HFFc6 (cell line): ENCODE measurements around the gene SLC49A3. TPM values are rescaled to one million over a fixed set of nuclear protein-coding genes. Genes with fewer than 3 reads are reported as not detected.

Experiments
- DNase-seq: peaks from one replicate; pipeline ENCODE4 v3.0.0-alpha.2; 2018
- H3K27ac Mint-ChIP-seq: 2 replicates; pipeline ENCODE4 v1.8.0; 2020; ENCODE audit warnings: mild to moderate bottlenecking, mixed read lengths
- H3K27me3 Mint-ChIP-seq: 2 replicates; pipeline ENCODE4 v1.8.0; 2021; ENCODE audit warnings: mild to moderate bottlenecking, moderate library complexity, mixed read lengths; ENCODE audit not compliant: insufficient read depth
- H3K36me3 Mint-ChIP-seq: 2 replicates; pipeline ENCODE4 v1.8.0; 2021; ENCODE audit warnings: low read depth, mixed read lengths
- H3K4me1 Mint-ChIP-seq: 2 replicates; pipeline ENCODE4 v1.8.0; 2020; ENCODE audit warnings: low read depth, mixed read lengths
- H3K4me3 Mint-ChIP-seq: 2 replicates; pipeline ENCODE4 v1.8.0; 2020; ENCODE audit warnings: mild to moderate bottlenecking, moderate library complexity, mixed read lengths
- H3K9me3 Mint-ChIP-seq: 2 replicates; pipeline ENCODE4 v1.8.0; 2020; ENCODE audit warnings: mild to moderate bottlenecking, mixed read lengths
- total RNA-seq, 6 experiments: library from RNA; stranded (reverse); fragmentation: NEBNext Ultra II Directional; extraction: Animal tissue kit (Norgen Biotek cat#: 25700); gene quantifications; 2 replicates in 1 of 6; 3 replicates in 5 of 6; pipeline ENCODE4 v1.2.3, GENCODE V29; 2021
- TF ChIP-seq, protein P1 (sequence below): fragments of 200-600 bp; sonication (generic); IDR thresholded peaks from 2 replicates; pipeline ENCODE4 v1.5.0; 2021; ENCODE audit warnings: antibody characterized with exemption, mild to moderate bottlenecking

The SLC49A3 gene
- total RNA-seq, 6 experiments from 2014 or later = 0.13 to 0.62 (median 0.21) TPM; not detected in 1

DNA sequence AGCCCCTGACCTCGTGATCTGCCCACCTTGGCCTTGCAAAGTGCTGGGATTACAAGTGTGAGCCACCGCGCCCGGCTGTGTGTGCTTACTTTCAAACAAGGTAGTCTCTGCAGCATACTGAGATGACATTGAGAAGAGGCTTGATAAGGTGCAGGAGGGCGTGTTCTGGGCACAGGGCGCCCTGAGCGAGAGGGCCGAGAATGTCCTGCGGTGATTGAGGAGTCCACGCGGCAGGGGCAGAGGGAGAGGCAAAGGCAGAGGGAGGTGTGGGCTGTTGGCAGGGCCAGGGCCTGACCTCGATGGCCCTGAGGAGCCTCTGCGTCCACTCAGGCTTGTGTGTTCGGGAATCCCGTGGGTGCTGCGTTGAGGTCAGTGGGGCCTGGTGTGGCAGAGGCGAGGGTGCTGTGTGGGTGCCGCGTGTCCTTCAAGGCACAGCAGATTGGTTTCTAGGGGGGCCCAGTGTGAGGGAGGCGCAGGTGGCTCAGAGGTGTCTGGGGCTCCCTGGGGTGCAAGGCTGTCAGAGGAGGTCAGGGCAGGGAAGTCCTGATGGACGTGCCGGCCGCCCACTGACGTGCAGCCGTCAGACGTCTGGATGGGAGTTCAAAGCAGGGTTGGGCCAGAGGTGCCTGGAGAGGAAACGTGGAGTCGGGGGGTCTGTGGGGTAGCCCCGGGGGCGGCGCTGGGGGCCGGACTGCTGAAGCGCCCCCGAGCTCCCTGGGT, 28.8 kb upstream of the SLC49A3 start:
- Mint-ChIP-seq H3K27ac (no peak overlapping the region), H3K36me3 (peaks cover 48% of the 10 kb centered on the region), H3K4me1 (peaks cover 5% of the 10 kb centered on the region; the same call in 1 of the 2 replicates), H3K27me3 (peaks cover 3% of the 10 kb centered on the region; the same call in 1 of the 2 replicates), H3K4me3 (no peak overlapping the region), H3K9me3 (peaks cover 36% of the 10 kb centered on the region)
- TF ChIP-seq, protein P1, sequence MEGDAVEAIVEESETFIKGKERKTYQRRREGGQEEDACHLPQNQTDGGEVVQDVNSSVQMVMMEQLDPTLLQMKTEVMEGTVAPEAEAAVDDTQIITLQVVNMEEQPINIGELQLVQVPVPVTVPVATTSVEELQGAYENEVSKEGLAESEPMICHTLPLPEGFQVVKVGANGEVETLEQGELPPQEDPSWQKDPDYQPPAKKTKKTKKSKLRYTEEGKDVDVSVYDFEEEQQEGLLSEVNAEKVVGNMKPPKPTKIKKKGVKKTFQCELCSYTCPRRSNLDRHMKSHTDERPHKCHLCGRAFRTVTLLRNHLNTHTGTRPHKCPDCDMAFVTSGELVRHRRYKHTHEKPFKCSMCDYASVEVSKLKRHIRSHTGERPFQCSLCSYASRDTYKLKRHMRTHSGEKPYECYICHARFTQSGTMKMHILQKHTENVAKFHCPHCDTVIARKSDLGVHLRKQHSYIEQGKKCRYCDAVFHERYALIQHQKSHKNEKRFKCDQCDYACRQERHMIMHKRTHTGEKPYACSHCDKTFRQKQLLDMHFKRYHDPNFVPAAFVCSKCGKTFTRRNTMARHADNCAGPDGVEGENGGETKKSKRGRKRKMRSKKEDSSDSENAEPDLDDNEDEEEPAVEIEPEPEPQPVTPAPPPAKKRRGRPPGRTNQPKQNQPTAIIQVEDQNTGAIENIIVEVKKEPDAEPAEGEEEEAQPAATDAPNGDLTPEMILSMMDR = no peak
- no peak for DNase-seq

DNA sequence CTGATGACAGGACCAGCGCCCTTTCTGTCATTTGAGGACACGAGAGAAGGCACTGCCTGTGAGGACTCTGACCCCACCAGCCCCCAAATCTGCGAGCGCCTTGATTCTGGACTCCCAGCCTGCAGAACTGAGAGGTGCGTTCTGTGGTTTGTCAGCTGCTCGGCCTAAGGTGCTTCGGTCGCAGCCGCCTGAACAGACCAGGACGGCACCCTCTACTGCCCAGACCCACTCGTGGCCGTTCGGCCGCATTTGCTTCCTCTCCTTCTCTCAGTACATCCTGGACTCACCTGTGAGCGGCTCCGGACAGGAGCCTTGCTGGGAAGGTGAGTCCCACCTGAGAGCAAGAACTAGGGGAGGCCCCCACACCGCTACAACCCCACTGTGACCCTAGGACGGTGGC, 25.1 kb upstream of the SLC49A3 start:
- Mint-ChIP-seq H3K4me3 (no peak overlapping the region), H3K27ac (no peak overlapping the region), H3K4me1 (peaks cover 6% of the 10 kb centered on the region), H3K9me3 (peaks cover 12% of the 10 kb centered on the region), H3K36me3 (peaks cover 34% of the 10 kb centered on the region), H3K27me3 (peaks cover 3% of the 10 kb centered on the region; the same call in 1 of the 2 replicates)
- TF ChIP-seq, protein P1 = no peak
- DNase-seq = no peak

DNA sequence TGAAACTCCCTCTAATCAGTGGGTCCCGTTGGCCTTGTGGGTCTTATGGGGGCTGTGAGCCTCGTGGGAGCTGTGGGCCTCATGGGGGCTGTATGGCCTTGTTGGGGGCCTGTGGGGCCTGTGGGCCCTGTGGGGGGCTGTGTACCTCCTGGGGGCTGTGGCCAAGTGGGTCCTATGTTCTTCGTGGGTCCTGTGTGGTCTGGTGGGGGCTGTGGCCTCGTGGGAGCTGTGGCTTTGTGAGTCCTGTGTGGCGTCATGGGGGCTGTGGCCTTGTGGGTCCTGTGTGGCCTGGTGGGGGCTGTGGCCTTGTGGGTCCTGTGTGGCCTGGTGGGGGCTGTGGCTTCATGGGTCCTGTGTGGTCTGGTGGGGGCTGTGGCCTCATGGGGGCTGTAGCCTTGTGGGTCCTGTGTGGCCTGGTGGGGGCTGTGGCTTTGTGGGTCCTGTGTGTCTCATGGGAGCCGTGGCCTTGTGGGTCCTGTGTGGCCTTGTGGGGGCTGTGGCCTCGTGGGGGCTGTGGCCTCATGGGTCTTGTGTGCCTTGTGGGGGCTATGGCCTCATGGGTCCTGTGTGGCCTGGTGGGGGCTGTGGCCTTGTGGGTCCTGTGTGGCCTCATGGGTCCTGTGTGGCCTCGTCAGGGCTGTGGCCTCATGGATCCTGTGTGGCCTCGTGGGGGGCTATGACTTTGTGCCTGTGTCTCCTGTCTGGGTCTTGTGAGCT, 24.1 kb upstream of the SLC49A3 start:
- no peak overlapping the region for H3K4me3 Mint-ChIP-seq
- TF ChIP-seq, protein P1 = no peak
- H3K36me3 Mint-ChIP-seq = peaks cover 39% of the 10 kb centered on the region
- H3K27me3 Mint-ChIP-seq = peaks cover 3% of the 10 kb centered on the region; the same call in 1 of the 2 replicates
- no peak for DNase-seq
- peaks cover 12% of the 10 kb centered on the region for H3K4me1 Mint-ChIP-seq
- peaks cover 11% of the 10 kb centered on the region for H3K9me3 Mint-ChIP-seq
- H3K27ac Mint-ChIP-seq = no peak overlapping the region

DNA sequence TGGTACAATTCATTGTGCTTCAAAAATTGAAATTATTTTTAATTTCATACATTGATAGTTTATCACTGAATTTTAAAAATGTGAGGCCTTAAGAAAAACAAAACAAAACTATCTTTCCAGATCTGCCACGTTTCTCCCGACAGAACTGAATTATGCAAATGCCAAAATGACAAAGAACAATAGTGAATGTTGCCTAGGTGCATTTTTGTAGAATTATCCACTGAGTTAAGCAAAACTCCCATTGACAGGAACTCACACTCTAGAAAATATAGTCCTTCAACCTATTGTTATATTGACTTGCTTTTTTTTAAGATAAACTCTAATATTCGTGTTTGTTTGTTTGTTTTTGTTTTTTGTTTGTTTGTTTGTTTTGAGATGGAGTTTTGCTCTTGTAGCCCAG, 23.1 kb upstream of the SLC49A3 start:
- H3K4me1 Mint-ChIP-seq = peaks cover 12% of the 10 kb centered on the region
- H3K27ac Mint-ChIP-seq = no peak overlapping the region
- H3K27me3 Mint-ChIP-seq = peaks cover 3% of the 10 kb centered on the region; the same call in 1 of the 2 replicates
- TF ChIP-seq, protein P1 = no peak
- H3K36me3 Mint-ChIP-seq = peaks cover 34% of the 10 kb centered on the region
- DNase-seq = no peak
- H3K9me3 Mint-ChIP-seq = peaks cover 5% of the 10 kb centered on the region
- no peak overlapping the region for H3K4me3 Mint-ChIP-seq

DNA sequence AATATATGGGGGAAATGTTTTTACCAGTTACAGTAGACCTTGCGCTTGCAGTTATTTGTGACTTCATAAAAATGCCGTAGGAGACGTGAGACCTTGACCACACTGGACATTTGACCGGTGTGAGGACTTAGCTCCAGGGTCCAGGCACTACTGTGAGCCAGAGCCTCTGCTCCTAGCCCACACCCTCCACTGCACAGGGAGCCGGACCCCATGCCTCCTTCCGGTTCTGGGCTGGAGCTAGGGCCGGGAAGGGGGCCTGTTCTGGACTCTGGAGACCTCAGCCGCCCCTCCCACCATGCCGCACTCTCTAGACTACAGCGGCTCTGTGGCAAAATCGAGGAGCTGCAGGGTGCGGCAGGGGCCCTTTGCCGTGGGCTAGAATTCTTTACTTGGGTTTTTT, 22.0 kb upstream of the SLC49A3 start:
- TF ChIP-seq, protein P1 = no peak
- DNase-seq = no peak
- Mint-ChIP-seq H3K27ac (no peak overlapping the region), H3K36me3 (peaks cover 34% of the 10 kb centered on the region), H3K4me3 (no peak overlapping the region), H3K9me3 (peaks cover 5% of the 10 kb centered on the region), H3K27me3 (no peaks in the 10 kb centered on the region; the same call in 1 of the 2 replicates), H3K4me1 (peaks cover 12% of the 10 kb centered on the region)
